GM10248 (cell line): ENCODE data around the gene SLC17A5.

Experiments
- CTCF ChIA-PET: fragments of 300-600 bp; sonication (Branson Sonifier 250); formaldehyde crosslinking; extraction: SDS; loops from one replicate; lab custom pipeline; 2021; ENCODE audit warnings: antibody characterized with exemption; lab: Yijun Ruan, JAX
- POLR2A ChIA-PET: fragments of 350-650 bp; sonication (Branson Sonifier 250); formaldehyde crosslinking; extraction: SDS; loops from one replicate; lab custom pipeline; 2020; ENCODE audit warnings: antibody characterized with exemption; lab: Yijun Ruan, JAX
- DNase-seq: peaks from one replicate; pipeline ENCODE4 v3.0.0; 2012; ENCODE audit errors: extremely low spot score
- CTCF ChIP-seq: IDR thresholded peaks from 2 replicates; pipeline ENCODE4 v1.5.1; 2012; ENCODE audit warnings: mild to moderate bottlenecking, low read depth; ENCODE audit errors: extremely low read depth, missing control alignments, control extremely low read depth

SLC17A5 gene

GRCh38 chr6:73644941-73645591 lies 8.7 kb downstream of the SLC17A5 start:
- ChIA-PET POLR2A (interaction anchor here (0.7 to 1.4 kb wide), 3 partner anchors 8 to 125 kb away, joined by 3 to 11 read pairs (median 4); no protein-coding TSS in a partner anchor), CTCF (interaction anchor here (1.2 to 4.6 kb wide), 3 partner anchors 8 to 1566 kb away, joined by 3 to 27 read pairs (median 7); partner anchors contain the start of gene SLC17A5)
- DNase-seq, result no peak
- no peak for TF ChIP-seq CTCF

- DNase-seq, result no peak
- ChIA-PET POLR2A (interaction anchor here (1.4 kb wide), 1 partner anchor 9 kb away, joined by 3 read pairs; no protein-coding TSS in a partner anchor), CTCF (interaction anchor here (1.2 to 4.6 kb wide), 4 partner anchors 9 to 129 kb away, joined by 3 to 27 read pairs (median 6); partner anchors contain the start of gene SLC17A5)
- TF ChIP-seq CTCF, result no peak
These were observed 9.8 kb downstream of the SLC17A5 start for GRCh38 chr6:73644030-73644429.

DNA sequence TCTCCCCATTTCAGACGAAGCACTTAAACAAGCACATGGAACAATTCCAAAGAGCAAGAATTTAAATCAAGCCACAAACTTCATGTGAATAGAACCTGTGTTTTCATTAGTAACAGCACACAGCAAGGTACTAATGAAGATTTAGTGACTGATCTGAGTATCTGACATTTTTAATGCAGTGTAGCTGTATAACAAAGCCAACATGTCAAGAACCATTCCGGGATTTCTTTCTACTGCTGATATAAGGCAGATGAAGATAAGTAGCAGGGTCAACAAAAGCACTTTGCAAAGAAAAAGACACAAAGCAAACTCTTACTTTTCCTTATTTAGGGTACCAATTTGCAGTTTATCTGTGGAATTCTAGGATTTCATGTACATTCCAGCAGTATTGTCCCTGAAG lies 11.3 kb downstream of the SLC17A5 start:
- ChIA-PET POLR2A (no interaction called here), CTCF (interaction anchor here (1.9 to 4.6 kb wide), 2 partner anchors 11 to 31 kb away, joined by 5 to 27 read pairs; partner anchors contain the start of gene SLC17A5)
- TF ChIP-seq CTCF, result no peak
- no peak for DNase-seq

DNA sequence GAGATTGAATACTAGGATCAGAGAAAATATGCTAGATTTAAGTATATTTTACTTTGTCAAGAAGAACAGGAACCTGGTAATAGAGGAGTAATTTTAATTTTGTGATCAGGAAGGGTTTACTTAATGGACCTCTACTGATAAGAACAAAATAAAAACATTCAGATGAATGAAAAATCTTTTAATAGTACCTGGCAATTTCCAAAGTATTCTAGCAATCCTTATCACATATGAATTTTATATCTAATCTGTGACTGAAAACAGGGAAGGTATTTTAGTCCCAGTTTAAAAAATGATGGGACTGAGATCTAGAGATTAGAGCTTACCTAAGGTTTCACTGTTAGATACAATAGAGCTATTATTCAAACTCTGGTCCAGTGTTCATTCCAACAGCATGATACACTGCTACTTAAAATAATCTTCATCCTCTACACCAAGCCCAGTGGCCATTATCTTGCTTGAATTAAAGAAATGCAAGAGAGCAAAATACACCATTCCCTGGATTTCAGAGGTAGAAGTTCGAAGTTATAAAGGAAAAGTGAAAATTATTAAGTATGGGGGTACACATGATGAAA lies 13.5 kb downstream of the SLC17A5 start:
- TF ChIP-seq CTCF, result no peak
- ChIA-PET POLR2A (no interaction called here), CTCF (no interaction called here)
- no peak for DNase-seq

- no peak for TF ChIP-seq CTCF
- ChIA-PET POLR2A (no interaction called here), CTCF (interaction anchor here (2.1 kb wide), 1 partner anchor 13 kb away, joined by 7 read pairs; no protein-coding TSS in a partner anchor)
- no peak for DNase-seq
These were observed 14.8 kb downstream of the SLC17A5 start for GRCh38 chr6:73639040-73639439.

- no peak for TF ChIP-seq CTCF
- POLR2A ChIA-PET, result no interaction called here
- CTCF ChIA-PET, result interaction anchor here (1.3 to 2.1 kb wide), 2 partner anchors 15 to 16 kb away, joined by 3 to 7 read pairs; no protein-coding TSS in a partner anchor
- no peak for DNase-seq
These were observed 16.4 kb downstream of the SLC17A5 start for GRCh38 chr6:73637404-73637803.
